ENCODE results near the gene ERCC1. TPM values are rescaled to one million over a fixed set of nuclear protein-coding genes. Genes with fewer than 3 reads are reported as not detected.
"Not testable (repeated sequence)": the region's sequence is repeated elsewhere in the genome, so short reads cannot be mapped to it uniquely, and the experiment has no call there.

ERCC1 gene
- total RNA-seq, 4 donors from 2014 or later, result 57.7 to 111 (median 76.5) TPM

DNA sequence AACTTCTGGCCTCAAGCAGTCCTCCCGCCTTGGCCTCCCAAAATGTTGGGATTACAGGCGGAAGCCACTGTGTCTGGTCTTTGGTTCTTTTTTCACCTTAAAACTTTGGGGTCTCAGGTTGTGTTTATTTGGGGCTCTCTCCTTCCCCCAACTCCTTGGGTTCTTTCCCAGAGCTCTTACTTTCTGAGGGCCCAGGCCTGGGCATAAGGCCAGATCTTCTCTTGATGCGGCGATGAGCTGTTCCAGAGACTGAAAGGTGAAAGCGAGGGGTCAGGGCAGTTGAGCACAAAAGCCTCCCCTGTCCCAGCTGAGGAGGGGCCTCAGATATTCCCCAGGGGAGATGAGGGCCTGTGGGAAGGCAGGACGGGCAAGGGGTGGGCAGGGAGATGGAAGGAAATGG is 10.2 kb downstream of the ERCC1 start:
- no peak for DNase-seq (ENCODE audit: low spot score in 2 of 2)
- intact Hi-C loops (cut with DNase I; ENCODE audit: low total_unique reads), result no loop called here
- 93% methylated on average over 6 of the region's 6 CpGs for WGBS, 2 donors
- TF ChIP-seq POLR2A (IDR thresholded peaks at IDR 0.05), result no peak
- H3K4me3 ChIP-seq (ENCODE audit: low read depth, poor library complexity, severe bottlenecking), result no peak overlapping the region

DNA sequence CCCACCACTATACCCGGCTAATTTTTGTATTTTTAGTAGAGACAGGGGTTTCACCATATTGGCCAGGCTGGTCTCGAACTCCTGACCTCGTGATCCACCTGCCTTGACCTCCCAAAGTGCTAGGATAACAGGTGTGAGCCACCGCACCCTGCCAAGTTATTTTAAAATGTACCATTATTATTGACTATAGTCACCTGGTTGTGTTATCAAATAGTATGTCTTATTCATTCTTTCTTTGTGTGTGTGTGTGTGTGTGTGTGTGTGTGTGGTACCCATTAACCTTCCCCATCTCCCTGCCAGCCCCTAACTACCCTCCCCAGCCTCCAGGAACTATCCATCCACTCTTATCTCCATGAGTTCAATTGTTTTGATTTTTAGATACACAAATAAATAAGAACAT is 13.4 kb downstream of the ERCC1 start:
- DNase-seq (ENCODE audit: low spot score in 2 of 2); intact Hi-C loops (cut with DNase I; ENCODE audit: low total_unique reads); H3K4me3 ChIP-seq (ENCODE audit: low read depth, poor library complexity, severe bottlenecking): not testable (repeated sequence)
- WGBS, 2 donors, result 96% methylated on average over 4 of the region's 4 CpGs

DNA sequence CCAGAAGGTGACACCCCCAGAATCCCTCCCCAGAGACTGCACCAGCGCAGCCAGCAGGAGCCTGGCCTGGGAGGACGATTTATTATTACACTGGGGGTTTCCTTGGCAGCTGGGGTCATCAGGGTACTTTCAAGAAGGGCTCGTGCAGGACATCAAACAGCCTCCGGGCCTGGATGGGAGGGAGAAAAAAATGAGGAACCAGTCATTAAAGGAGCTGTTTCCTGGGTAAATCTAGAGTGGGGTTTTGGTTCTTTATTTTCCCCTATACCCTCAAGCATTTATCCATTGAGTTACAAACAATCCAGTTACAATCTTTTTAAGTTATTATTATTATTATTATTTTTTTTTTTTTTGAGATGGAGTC is 14.2 kb downstream of the ERCC1 start:
- 47 to 48% methylated on average over 4 of the region's 4 CpGs for WGBS, 2 donors
- intact Hi-C loops (cut with DNase I; ENCODE audit: low total_unique reads), result no loop called here
- TF ChIP-seq, protein P1, sequence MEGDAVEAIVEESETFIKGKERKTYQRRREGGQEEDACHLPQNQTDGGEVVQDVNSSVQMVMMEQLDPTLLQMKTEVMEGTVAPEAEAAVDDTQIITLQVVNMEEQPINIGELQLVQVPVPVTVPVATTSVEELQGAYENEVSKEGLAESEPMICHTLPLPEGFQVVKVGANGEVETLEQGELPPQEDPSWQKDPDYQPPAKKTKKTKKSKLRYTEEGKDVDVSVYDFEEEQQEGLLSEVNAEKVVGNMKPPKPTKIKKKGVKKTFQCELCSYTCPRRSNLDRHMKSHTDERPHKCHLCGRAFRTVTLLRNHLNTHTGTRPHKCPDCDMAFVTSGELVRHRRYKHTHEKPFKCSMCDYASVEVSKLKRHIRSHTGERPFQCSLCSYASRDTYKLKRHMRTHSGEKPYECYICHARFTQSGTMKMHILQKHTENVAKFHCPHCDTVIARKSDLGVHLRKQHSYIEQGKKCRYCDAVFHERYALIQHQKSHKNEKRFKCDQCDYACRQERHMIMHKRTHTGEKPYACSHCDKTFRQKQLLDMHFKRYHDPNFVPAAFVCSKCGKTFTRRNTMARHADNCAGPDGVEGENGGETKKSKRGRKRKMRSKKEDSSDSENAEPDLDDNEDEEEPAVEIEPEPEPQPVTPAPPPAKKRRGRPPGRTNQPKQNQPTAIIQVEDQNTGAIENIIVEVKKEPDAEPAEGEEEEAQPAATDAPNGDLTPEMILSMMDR (IDR thresholded peaks at IDR 0.05), result no peak
- TF ChIP-seq POLR2A (IDR thresholded peaks at IDR 0.05), result no peak
- DNase-seq (ENCODE audit: low spot score in 2 of 2), result no peak
- H3K4me3 ChIP-seq (ENCODE audit: low read depth, poor library complexity, severe bottlenecking), result no peak overlapping the region

DNA sequence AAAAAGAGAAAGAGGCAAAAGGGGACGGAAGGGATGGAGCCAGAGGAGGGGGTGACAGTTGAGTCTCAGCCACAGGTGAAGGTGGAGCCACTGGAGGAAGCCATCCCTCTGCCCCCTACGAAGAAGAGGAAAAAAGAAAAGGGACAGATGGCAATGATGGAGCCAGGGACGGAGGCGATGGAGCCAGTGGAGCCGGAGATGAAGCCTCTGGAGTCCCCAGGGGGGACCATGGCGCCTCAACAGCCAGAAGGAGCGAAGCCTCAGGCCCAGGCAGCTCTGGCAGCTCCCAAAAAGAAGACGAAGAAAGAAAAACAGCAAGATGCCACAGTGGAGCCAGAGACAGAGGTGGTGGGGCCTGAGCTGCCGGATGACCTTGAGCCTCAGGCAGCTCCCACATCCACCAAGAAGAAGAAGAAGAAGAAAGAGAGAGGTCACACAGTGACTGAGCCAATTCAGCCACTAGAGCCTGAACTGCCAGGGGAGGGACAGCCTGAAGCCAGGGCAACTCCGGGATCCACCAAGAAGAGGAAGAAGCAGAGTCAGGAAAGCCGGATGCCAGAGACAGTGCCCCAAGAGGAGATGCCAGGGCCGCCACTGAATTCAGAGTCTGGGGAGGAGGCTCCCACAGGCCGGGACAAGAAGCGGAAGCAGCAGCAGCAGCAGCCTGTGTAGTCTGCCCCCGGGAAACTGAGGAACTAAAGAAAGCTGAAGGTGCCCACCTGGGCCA is 14.7 kb downstream of the ERCC1 start:
- WGBS, 2 donors, result 71 to 72% methylated on average over 15 of the region's 15 CpGs
- TF ChIP-seq, protein P1 (IDR thresholded peaks at IDR 0.05), result no peak
- TF ChIP-seq POLR2A (IDR thresholded peaks at IDR 0.05), result no peak
- H3K4me3 ChIP-seq (ENCODE audit: low read depth, poor library complexity, severe bottlenecking), result no peak overlapping the region
- no peak for DNase-seq (ENCODE audit: low spot score in 2 of 2)
- intact Hi-C loops (cut with DNase I; ENCODE audit: low total_unique reads), result no loop called here

DNA sequence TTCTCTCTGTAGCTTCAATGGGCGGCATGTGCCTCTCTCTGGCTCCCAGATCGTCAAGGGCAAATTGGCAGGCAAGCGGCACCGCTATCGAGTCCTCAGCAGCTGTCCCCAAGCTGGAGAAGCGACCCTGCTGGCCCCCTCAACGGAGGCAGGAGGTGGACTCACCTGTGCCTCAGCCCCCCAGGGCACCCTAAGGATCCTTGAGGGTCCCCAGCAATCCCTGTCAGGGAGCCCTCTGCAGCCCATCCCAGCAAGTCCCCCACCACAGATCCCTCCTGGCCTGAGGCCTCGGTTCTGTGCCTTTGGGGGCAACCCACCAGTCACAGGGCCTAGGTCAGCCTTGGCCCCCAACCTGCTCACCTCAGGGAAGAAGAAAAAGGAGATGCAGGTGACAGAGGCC is 15.6 kb downstream of the ERCC1 start:
- WGBS, 2 donors, result 70 to 83% methylated on average over 7 to 8 of the region's 8 CpGs
- no peak for TF ChIP-seq POLR2A (IDR thresholded peaks at IDR 0.05)
- TF ChIP-seq, protein P1 (IDR thresholded peaks at IDR 0.05), result no peak
- DNase-seq (ENCODE audit: low spot score in 2 of 2), result no peak
- intact Hi-C loops (cut with DNase I; ENCODE audit: low total_unique reads), result no loop called here
- H3K4me3 ChIP-seq (ENCODE audit: low read depth, poor library complexity, severe bottlenecking), result no peak overlapping the region

DNA sequence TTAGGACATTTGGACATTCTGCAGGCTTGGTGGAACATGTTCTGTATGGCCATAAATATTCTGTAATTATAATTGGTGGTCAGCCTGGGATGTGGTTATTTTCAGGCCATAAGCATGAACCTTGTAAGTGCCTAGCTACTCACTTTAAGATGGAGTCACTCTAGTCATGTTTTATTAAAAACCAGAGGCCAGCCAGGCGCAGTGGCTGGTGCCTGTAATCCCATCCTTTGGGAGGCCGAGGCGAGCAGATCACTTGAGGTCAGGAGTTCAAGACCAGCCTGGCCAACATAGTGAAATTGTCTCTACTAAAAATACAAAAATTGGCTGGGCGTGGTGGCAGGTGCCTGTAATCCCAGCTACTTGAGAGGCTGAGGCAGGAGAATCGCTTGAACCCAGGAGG is 16.1 kb downstream of the ERCC1 start:
- intact Hi-C loops (cut with DNase I; ENCODE audit: low total_unique reads); DNase-seq (ENCODE audit: low spot score in 2 of 2); H3K4me3 ChIP-seq (ENCODE audit: low read depth, poor library complexity, severe bottlenecking): not testable (repeated sequence)
- WGBS, 2 donors, result 68 to 73% methylated on average over 5 of the region's 5 CpGs

DNA sequence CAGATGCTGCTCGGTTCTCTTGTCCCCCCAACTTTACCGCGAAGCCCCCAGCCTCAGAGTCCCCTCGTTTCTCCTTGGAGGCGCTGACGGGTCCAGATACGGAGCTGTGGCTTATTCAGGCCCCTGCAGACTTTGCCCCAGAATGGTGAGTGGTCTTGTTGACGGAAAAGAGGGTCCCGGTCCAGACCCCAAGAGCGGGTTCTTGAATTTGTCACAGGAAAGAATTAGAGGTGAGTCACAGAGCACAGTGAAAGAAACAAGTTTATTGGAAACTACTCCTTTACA is 16.7 kb downstream of the ERCC1 start:
- intact Hi-C loops (cut with DNase I; ENCODE audit: low total_unique reads), result no loop called here
- H3K4me3 ChIP-seq (ENCODE audit: low read depth, poor library complexity, severe bottlenecking), result peak overlapping the region; percentile 61
- TF ChIP-seq, protein P1 (IDR thresholded peaks at IDR 0.05), result no peak
- TF ChIP-seq POLR2A (IDR thresholded peaks at IDR 0.05), result no peak
- 1% methylated on average over 8 to 10 of the region's 10 CpGs for WGBS, 2 donors
- no peak for DNase-seq (ENCODE audit: low spot score in 2 of 2)

Data from lower leg skin (tissue), 4 donors.